H9 (cell line): ENCODE measurements around the gene PSPC1. TPM values are rescaled to one million over a fixed set of nuclear protein-coding genes. Genes with fewer than 3 reads are reported as not detected.

Source experiments
- DNase-seq: peaks from one replicate; pipeline ENCODE4 v3.0.0-alpha.2; 2017
- H2AFZ ChIP-seq: one replicate; pipeline ENCODE4 v1.6.1; 2013; ENCODE audit warnings: mild to moderate bottlenecking, low read length, control low read depth, moderate library complexity
- H2AK5ac ChIP-seq: 2 replicates; pipeline ENCODE4 v1.6.1; 2013; ENCODE audit warnings: low read length, control low read depth, mixed read lengths; ENCODE audit not compliant: insufficient read length
- H2BK120ac ChIP-seq: one replicate; pipeline ENCODE4 v1.6.1; 2013; ENCODE audit warnings: low read depth, mild to moderate bottlenecking, low read length, control low read depth, inconsistent platforms; ENCODE audit not compliant: poor library complexity, severe bottlenecking
- H2BK12ac ChIP-seq: 2 replicates; pipeline ENCODE4 v1.6.1; 2013; ENCODE audit warnings: low read length, control low read depth, mixed read lengths, low read depth; ENCODE audit not compliant: insufficient read length
- H2BK15ac ChIP-seq: 2 replicates; pipeline ENCODE4 v1.6.1; 2013; ENCODE audit warnings: low read depth, low read length, control low read depth
- H2BK20ac ChIP-seq: one replicate; pipeline ENCODE4 v1.6.1; 2013; ENCODE audit warnings: low read depth, mild to moderate bottlenecking, low read length, control low read depth, inconsistent platforms; ENCODE audit not compliant: poor library complexity, severe bottlenecking
- H2BK5ac ChIP-seq: 2 replicates; pipeline ENCODE4 v1.6.1; 2013; ENCODE audit warnings: low read length, control low read depth, mixed read lengths; ENCODE audit not compliant: insufficient read length
- H3K14ac ChIP-seq: 2 replicates; pipeline ENCODE4 v1.6.1; 2013; ENCODE audit warnings: low read length, control low read depth; ENCODE audit not compliant: insufficient read depth
- H3K18ac ChIP-seq: 2 replicates; pipeline ENCODE4 v1.6.1; 2013; ENCODE audit warnings: low read depth, mild to moderate bottlenecking, mixed read lengths, low read length, control low read depth; ENCODE audit not compliant: insufficient read length
- H3K23ac ChIP-seq: 2 replicates; pipeline ENCODE4 v1.6.1; 2013; ENCODE audit warnings: low read length, control low read depth, mixed read lengths, low read depth; ENCODE audit not compliant: insufficient read length
- H3K23me2 ChIP-seq: 2 replicates; pipeline ENCODE4 v1.6.1; 2013; ENCODE audit warnings: low read depth, mild to moderate bottlenecking, mixed read lengths, low read length, control low read depth; ENCODE audit not compliant: insufficient read length, poor library complexity, severe bottlenecking
- H3K27ac ChIP-seq: 2 replicates; pipeline ENCODE4 v1.5.1; 2013; ENCODE audit warnings: low read length, control low read depth, mixed read lengths, low read depth; ENCODE audit not compliant: insufficient read length
- H3K27me3 ChIP-seq: 2 replicates; pipeline ENCODE4 v1.6.1; 2013; ENCODE audit warnings: low read length, control low read depth, inconsistent platforms; ENCODE audit not compliant: insufficient read depth
- H3K4ac ChIP-seq: 2 replicates; pipeline ENCODE4 v1.6.1; 2013; ENCODE audit warnings: low read depth, mild to moderate bottlenecking, control low read depth, inconsistent platforms, low read length, moderate library complexity
- H3K4me1 ChIP-seq: 2 replicates; pipeline ENCODE4 v1.6.1; 2013; ENCODE audit warnings: low read length, control low read depth, inconsistent platforms; ENCODE audit not compliant: insufficient read depth
- H3K4me2 ChIP-seq: 2 replicates; pipeline ENCODE4 v1.6.1; 2013; ENCODE audit warnings: low read length, control low read depth, mixed read lengths; ENCODE audit not compliant: insufficient read length, insufficient read depth
- H3K56ac ChIP-seq: 2 replicates; pipeline ENCODE4 v1.6.1; 2013; ENCODE audit warnings: low read depth, mild to moderate bottlenecking, mixed read lengths, low read length, control low read depth; ENCODE audit not compliant: insufficient read length
- H3K79me1 ChIP-seq: 2 replicates; pipeline ENCODE4 v1.6.1; 2013; ENCODE audit warnings: low read depth, mild to moderate bottlenecking, moderate library complexity, low read length, control low read depth, inconsistent platforms; ENCODE audit not compliant: insufficient read depth, poor library complexity, severe bottlenecking
- H3K79me2 ChIP-seq: 2 replicates; pipeline ENCODE4 v1.6.1; 2013; ENCODE audit warnings: low read length, control low read depth, inconsistent platforms; ENCODE audit not compliant: insufficient read depth
- H3K9ac ChIP-seq: 2 replicates; pipeline ENCODE4 v1.6.1; 2013; ENCODE audit warnings: low read length, control low read depth, mixed read lengths; ENCODE audit not compliant: insufficient read length; ENCODE audit errors: extremely low read depth
- H3K9me3 ChIP-seq: one replicate; pipeline ENCODE4 v1.6.1; 2013; ENCODE audit warnings: low read depth, low read length, inconsistent platforms; ENCODE audit not compliant: control insufficient read depth
- H3T11ph ChIP-seq: one replicate; pipeline ENCODE4 v1.6.1; 2013; ENCODE audit warnings: mild to moderate bottlenecking, low read length, control low read depth, inconsistent platforms
- H4K20me1 ChIP-seq: one replicate; pipeline ENCODE4 v1.6.1; 2013; ENCODE audit not compliant: control insufficient read depth, insufficient read length, insufficient read depth
- H4K5ac ChIP-seq: 2 replicates; pipeline ENCODE4 v1.6.1; 2013; ENCODE audit warnings: low read depth, mild to moderate bottlenecking, mixed read lengths, low read length, control low read depth; ENCODE audit not compliant: insufficient read length
- H4K8ac ChIP-seq: replicated peaks from 2 replicates; pipeline ENCODE4 v1.6.1; 2013; ENCODE audit warnings: low read length, control low read depth, mixed read lengths, low read depth; ENCODE audit not compliant: insufficient read length
- H4K91ac ChIP-seq: 2 replicates; pipeline ENCODE4 v1.6.1; 2013; ENCODE audit warnings: low read depth, mild to moderate bottlenecking, moderate library complexity, mixed read lengths, low read length, control low read depth; ENCODE audit not compliant: insufficient read length
- H3K27ac Mint-ChIP-seq, 3 experiments: 2 replicates in 2 of 3; 3 replicates in 1 of 3; pipeline ENCODE4 v1.8.0; 2020 to 2021; ENCODE audit warnings: mixed read lengths in 3 of 3, mild to moderate bottlenecking in 1 of 3, moderate library complexity in 1 of 3
- H3K27me3 Mint-ChIP-seq: 2 replicates; pipeline ENCODE4 v1.8.0; 2021; ENCODE audit warnings: low read depth, mild to moderate bottlenecking, moderate library complexity, mixed read lengths
- H3K36me3 Mint-ChIP-seq, 3 experiments: 2 replicates in 2 of 3; 3 replicates in 1 of 3; pipeline ENCODE4 v1.8.0; 2020 to 2021; ENCODE audit warnings: low read depth in 3 of 3, mixed read lengths in 3 of 3; ENCODE audit not compliant: insufficient read depth in 1 of 3
- H3K4me1 Mint-ChIP-seq, 2 experiments: 2 replicates each; pipeline ENCODE4 v1.8.0; 2020; ENCODE audit warnings: mixed read lengths in 2 of 2
- H3K4me3 Mint-ChIP-seq, 2 experiments: 2 replicates in 1 of 2; 3 replicates in 1 of 2; pipeline ENCODE4 v1.8.0; 2020 to 2021; ENCODE audit warnings: mild to moderate bottlenecking in 2 of 2, mixed read lengths in 2 of 2, moderate library complexity in 1 of 2
- H3K9me3 Mint-ChIP-seq, 2 experiments: 2 replicates in 1 of 2; 3 replicates in 1 of 2; pipeline ENCODE4 v1.8.0; 2020; ENCODE audit warnings: mild to moderate bottlenecking in 2 of 2, mixed read lengths in 2 of 2, moderate library complexity in 1 of 2
- WGBS: extraction: QIAGEN DNeasy Blood & Tissue Kit; methylation state at CpG from one replicate; pipeline ENCODE4 v1.1.7; 2013; ENCODE audit warnings: missing lambda C conversion rate, low lambda C conversion rate, mixed read lengths; ENCODE audit not compliant: insufficient read length; ENCODE audit errors: extremely low coverage; 5-methylcytosine and 5-hydroxymethylcytosine counted together
- total RNA-seq: library from RNA; stranded (reverse); gene quantifications from 2 replicates; pipeline ENCODE4 v1.2.1, GENCODE V29; 2021
- TF ChIP-seq, protein P1 (sequence below): fragments of 200-600 bp; sonication (generic); conservative IDR thresholded peaks from 3 replicates; pipeline ENCODE4 v1.8.0; 2021; ENCODE audit warnings: antibody characterized with exemption, mild to moderate bottlenecking

The PSPC1 gene
- total RNA-seq, 1 experiment from 2014 or later, result 134 TPM

DNA sequence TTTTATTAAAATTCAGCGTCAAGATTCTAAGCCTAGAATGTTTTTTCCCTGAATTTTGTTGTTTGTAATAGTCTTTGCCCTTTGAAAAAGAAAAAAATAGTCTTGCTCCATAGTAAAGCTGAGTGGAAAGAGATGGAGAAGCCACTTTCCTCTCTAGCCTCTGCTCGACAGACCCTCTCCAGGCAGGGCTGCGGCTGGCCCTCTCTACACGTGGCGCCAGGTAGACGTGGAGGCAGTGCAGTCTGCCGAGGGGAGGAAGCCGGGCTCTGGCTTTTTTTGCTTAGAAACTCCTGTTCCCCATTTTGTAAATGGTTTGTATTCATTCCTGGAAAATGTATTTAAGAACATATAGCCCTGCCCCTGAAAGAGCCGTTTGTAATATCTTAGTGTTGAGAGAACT, 114.0 kb downstream of the PSPC1 start:
- H2BK5ac ChIP-seq, result no peak overlapping the region
- TF ChIP-seq, protein P1, sequence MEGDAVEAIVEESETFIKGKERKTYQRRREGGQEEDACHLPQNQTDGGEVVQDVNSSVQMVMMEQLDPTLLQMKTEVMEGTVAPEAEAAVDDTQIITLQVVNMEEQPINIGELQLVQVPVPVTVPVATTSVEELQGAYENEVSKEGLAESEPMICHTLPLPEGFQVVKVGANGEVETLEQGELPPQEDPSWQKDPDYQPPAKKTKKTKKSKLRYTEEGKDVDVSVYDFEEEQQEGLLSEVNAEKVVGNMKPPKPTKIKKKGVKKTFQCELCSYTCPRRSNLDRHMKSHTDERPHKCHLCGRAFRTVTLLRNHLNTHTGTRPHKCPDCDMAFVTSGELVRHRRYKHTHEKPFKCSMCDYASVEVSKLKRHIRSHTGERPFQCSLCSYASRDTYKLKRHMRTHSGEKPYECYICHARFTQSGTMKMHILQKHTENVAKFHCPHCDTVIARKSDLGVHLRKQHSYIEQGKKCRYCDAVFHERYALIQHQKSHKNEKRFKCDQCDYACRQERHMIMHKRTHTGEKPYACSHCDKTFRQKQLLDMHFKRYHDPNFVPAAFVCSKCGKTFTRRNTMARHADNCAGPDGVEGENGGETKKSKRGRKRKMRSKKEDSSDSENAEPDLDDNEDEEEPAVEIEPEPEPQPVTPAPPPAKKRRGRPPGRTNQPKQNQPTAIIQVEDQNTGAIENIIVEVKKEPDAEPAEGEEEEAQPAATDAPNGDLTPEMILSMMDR, result no peak
- no peak overlapping the region for H3K14ac ChIP-seq
- H3K4me2 ChIP-seq, result no peak overlapping the region
- no peak overlapping the region for H3K4ac ChIP-seq
- no peak overlapping the region for H3K18ac ChIP-seq
- no peak overlapping the region for H4K91ac ChIP-seq
- H3K79me1 ChIP-seq, result no peaks in the 10 kb centered on the region
- no peak overlapping the region for H3K9ac ChIP-seq
- no peak for DNase-seq
- H2BK15ac ChIP-seq, result no peak overlapping the region
- H3K23ac ChIP-seq, result no peak overlapping the region
- no peaks in the 10 kb centered on the region for H3K23me2 ChIP-seq
- Mint-ChIP-seq H3K4me1 (peaks cover 7 to 8% of the 10 kb centered on the region in 2 experiments), H3K36me3 (peaks cover 23 to 88% (median 62%) of the 10 kb centered on the region in 3 experiments), H3K9me3 (no peaks in the 10 kb centered on the region; a peak in 1 of 5 replicates), H3K4me3 (no peak overlapping the region), H3K27ac (peak overlapping the region in 2 of 3 experiments; percentile 41 to 44; a peak in 1 of 7 replicates), H3K27me3 (no peaks in the 10 kb centered on the region)
- no peaks in the 10 kb centered on the region for H3K9me3 ChIP-seq
- no peak overlapping the region for H2AK5ac ChIP-seq
- no peaks in the 10 kb centered on the region for H3K27me3 ChIP-seq
- H3K56ac ChIP-seq, result no peak overlapping the region
- no CpG with 5 or more reads among the region's 9 CpGs for WGBS
- H4K20me1 ChIP-seq, result no peaks in the 10 kb centered on the region
- H4K5ac ChIP-seq, result no peak overlapping the region
- no peak overlapping the region for H3T11ph ChIP-seq
- H4K8ac ChIP-seq, result no peak overlapping the region
- H3K27ac ChIP-seq, result no peak overlapping the region
- H3K4me1 ChIP-seq, result no peaks in the 10 kb centered on the region
- no peak overlapping the region for H2BK120ac ChIP-seq
- no peak overlapping the region for H2AFZ ChIP-seq
- H2BK12ac ChIP-seq, result no peak overlapping the region
- H3K79me2 ChIP-seq, result no peaks in the 10 kb centered on the region
- no peak overlapping the region for H2BK20ac ChIP-seq
